Measurements from ENCODE around the gene ASRGL1.

GRCh38 chr11:62360685-62361084 is 23.4 kb downstream of the ASRGL1 start:
- TF ChIP-seq POLR2A (IDR thresholded peaks at IDR 0.05) (no peak), CTCF (IDR thresholded peaks at IDR 0.05) (no peak), EP300 (IDR thresholded peaks at IDR 0.05) (no peak)

All from gastroesophageal sphincter (tissue), 3 donors.